GM23338 (cell line): ENCODE measurements around the gene RRP1. TPM values are rescaled to one million over a fixed set of nuclear protein-coding genes. Genes with fewer than 3 reads are reported as not detected.

ENCODE experiments used
- ATAC-seq: fragments of 200-7000 bp; cut with Tn5 transposase; 3 replicates; pipeline ENCODE4 v1.9.1; 2020
- DNase-seq: peaks from one replicate; pipeline ENCODE4 v3.0.0-alpha.2; 2015; ENCODE audit warnings: low spot score
- H2AFZ ChIP-seq: fragments of 200-600 bp; sonication (generic); 2 replicates; pipeline ENCODE4 v1.8.0; 2016; ENCODE audit warnings: antibody characterized with exemption, mild to moderate bottlenecking, moderate library complexity
- H3F3A ChIP-seq: fragments of 200-600 bp; sonication (generic); replicated peaks from 2 replicates; pipeline ENCODE4 v1.8.0; 2017; ENCODE audit warnings: antibody characterized with exemption, mixed run types, low read depth
- H3K27ac ChIP-seq: fragments of 200-600 bp; sonication (generic); 2 replicates; pipeline ENCODE4 v1.6.1; 2016; ENCODE audit warnings: low read depth
- H3K27me3 ChIP-seq: fragments of 200-600 bp; sonication (generic); 2 replicates; pipeline ENCODE4 v1.8.0; 2016; ENCODE audit warnings: mild to moderate bottlenecking, mixed run types, moderate library complexity; ENCODE audit not compliant: insufficient read depth
- H3K36me3 ChIP-seq: fragments of 200-600 bp; sonication (generic); 2 replicates; pipeline ENCODE4 v1.8.0; 2016; ENCODE audit warnings: mild to moderate bottlenecking; ENCODE audit not compliant: insufficient read depth
- H3K4me1 ChIP-seq: fragments of 200-600 bp; sonication (generic); 2 replicates; pipeline ENCODE4 v1.8.0; 2016; ENCODE audit warnings: mild to moderate bottlenecking, moderate library complexity; ENCODE audit not compliant: insufficient read depth
- H3K4me2 ChIP-seq: fragments of 200-600 bp; sonication (generic); 2 replicates; pipeline ENCODE4 v1.7.1; 2017; ENCODE audit warnings: mixed run types
- H3K4me3 ChIP-seq: fragments of 200-600 bp; sonication (generic); 2 replicates; pipeline ENCODE4 v1.6.1; 2016; ENCODE audit warnings: mixed run types
- H3K79me2 ChIP-seq: fragments of 200-600 bp; sonication (generic); replicated peaks from 2 replicates; pipeline ENCODE4 v1.8.0; 2017; ENCODE audit warnings: mild to moderate bottlenecking; ENCODE audit not compliant: insufficient read depth
- H3K9me2 ChIP-seq: fragments of 200-600 bp; sonication (generic); 2 replicates; pipeline ENCODE4 v1.8.0; 2017; ENCODE audit not compliant: insufficient read depth
- H4K20me1 ChIP-seq: fragments of 200-600 bp; sonication (generic); replicated peaks from 2 replicates; pipeline ENCODE4 v1.8.0; 2017; ENCODE audit warnings: mild to moderate bottlenecking; ENCODE audit not compliant: insufficient read depth
- H3K27ac Mint-ChIP-seq: 2 replicates; pipeline ENCODE4 v1.8.0; 2020; ENCODE audit warnings: inconsistent platforms, mild to moderate bottlenecking, moderate library complexity, mixed read lengths
- H3K27me3 Mint-ChIP-seq: 3 replicates; pipeline ENCODE4 v1.8.0; 2022; ENCODE audit warnings: low read depth, mild to moderate bottlenecking, moderate library complexity, mixed read lengths, inconsistent platforms; ENCODE audit not compliant: insufficient read depth, poor library complexity
- H3K36me3 Mint-ChIP-seq: 3 replicates; pipeline ENCODE4 v1.8.0; 2021; ENCODE audit warnings: low read depth, mild to moderate bottlenecking, inconsistent platforms, moderate library complexity, mixed read lengths
- H3K4me1 Mint-ChIP-seq: 3 replicates; pipeline ENCODE4 v1.8.0; 2020; ENCODE audit warnings: mild to moderate bottlenecking, inconsistent platforms, mixed read lengths
- H3K4me3 Mint-ChIP-seq: 3 replicates; pipeline ENCODE4 v1.8.0; 2021; ENCODE audit warnings: moderate library complexity, mild to moderate bottlenecking, inconsistent platforms, mixed read lengths
- H3K9me3 Mint-ChIP-seq: 3 replicates; pipeline ENCODE4 v1.8.0; 2020; ENCODE audit warnings: moderate library complexity, mild to moderate bottlenecking, inconsistent platforms, mixed read lengths
- EZH2 ChIP-seq: fragments of 200-600 bp; sonication (generic); IDR thresholded peaks from one replicate; pipeline ENCODE4 v1.8.0; 2017; ENCODE audit warnings: antibody characterized with exemption, mild to moderate bottlenecking, low read depth; ENCODE audit not compliant: unreplicated experiment
- JUNB ChIP-seq: IDR thresholded peaks from one replicate; pipeline ENCODE4 v1.6.1; 2016; ENCODE audit warnings: antibody characterized with exemption; ENCODE audit not compliant: unreplicated experiment
- NANOG ChIP-seq: IDR thresholded peaks from 2 replicates; pipeline ENCODE4 v1.6.1; 2016; ENCODE audit warnings: antibody characterized with exemption, borderline replicate concordance
- POLR2AphosphoS5 ChIP-seq: IDR thresholded peaks from 2 replicates; pipeline ENCODE4 v1.6.1; 2016; ENCODE audit warnings: antibody characterized with exemption, low read depth
- STAT1 ChIP-seq: IDR thresholded peaks from one replicate; pipeline ENCODE4 v1.6.1; 2016; ENCODE audit warnings: antibody characterized with exemption; ENCODE audit not compliant: unreplicated experiment
- ZNF331 ChIP-seq: fragments of 250-450 bp; sonication (Bioruptor Pico); IDR thresholded peaks from 2 replicates; pipeline ENCODE4 v1.5.0; 2020; ENCODE audit warnings: low read depth, mild to moderate bottlenecking, moderate library complexity
- polyA plus RNA-seq: library from polyadenylated mRNA; unstranded; fragments of >200 nt; fragmentation: Nextera tagmentation; extraction: Ambion mirVana; gene quantifications from 2 replicates; pipeline ENCODE4 v1.2.1, GENCODE V29; 2016
- total RNA-seq: library from RNA; depleted of rRNA; stranded (reverse); fragments of >200 nt; shearing (Covaris generic); gene quantifications from 2 replicates; pipeline ENCODE4 v1.2.3, GENCODE V29; 2014
- TF ChIP-seq, protein P1 (sequence below): IDR thresholded peaks from one replicate; pipeline ENCODE4 v1.6.1; 2018; ENCODE audit warnings: antibody characterized with exemption; ENCODE audit not compliant: unreplicated experiment
- TF ChIP-seq, protein P2 (sequence below), 2 experiments: fragments of 200-600 bp in 1 of 2; sonication (generic) in 1 of 2; conservative IDR thresholded peaks; 2 replicates each; pipeline versions ENCODE4 v1.5.1 to v1.6.1; 2016 to 2017; ENCODE audit warnings: antibody characterized with exemption in 2 of 2, low read depth in 2 of 2, mild to moderate bottlenecking in 2 of 2, moderate library complexity in 1 of 2
- TF ChIP-seq, protein P3 (sequence below): IDR thresholded peaks from 2 replicates; pipeline ENCODE4 v1.6.1; 2016; ENCODE audit warnings: antibody characterized with exemption

The RRP1 gene
- total and polyA plus RNA-seq, 2 experiments from 2014 or later: 36.5 to 63.5 TPM

DNA sequence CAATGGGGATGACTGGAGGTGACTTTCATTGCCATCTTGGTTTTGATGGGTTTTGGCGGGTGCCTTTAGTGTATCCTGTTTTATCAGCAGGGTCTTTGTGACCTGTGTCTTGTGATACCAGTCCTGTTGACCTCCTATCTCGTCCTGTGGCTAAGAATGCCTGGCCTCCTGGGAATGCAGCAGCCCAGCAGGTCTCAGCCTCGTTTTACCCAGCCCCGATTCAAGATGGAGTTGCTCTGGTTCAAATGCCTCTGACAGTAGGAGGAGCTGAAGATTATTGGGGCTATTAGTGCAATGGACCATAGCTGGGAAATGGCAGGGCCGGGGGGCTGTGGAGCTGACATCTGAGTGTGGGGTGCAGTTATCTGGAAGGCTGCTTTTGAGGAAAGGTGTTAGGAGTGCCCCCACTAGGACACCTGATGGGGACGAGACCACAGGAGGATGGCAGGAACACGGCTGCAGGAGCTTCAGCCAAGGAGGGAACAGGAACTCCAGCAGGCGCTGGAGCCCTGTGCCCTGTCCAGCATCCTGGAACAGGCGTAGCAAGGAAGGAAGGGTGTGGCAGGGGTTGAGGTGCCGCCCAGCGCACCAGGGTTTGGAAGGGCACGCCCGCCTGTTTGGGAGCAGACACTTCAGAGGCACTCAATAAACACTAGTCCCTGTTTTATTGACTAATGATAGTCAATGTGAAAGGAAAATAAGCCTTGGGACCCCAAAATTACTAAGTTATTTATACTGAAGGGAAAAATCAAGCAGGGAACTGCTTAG lies 60.3 kb downstream of the RRP1 start (continued):
- TF ChIP-seq, protein P1, sequence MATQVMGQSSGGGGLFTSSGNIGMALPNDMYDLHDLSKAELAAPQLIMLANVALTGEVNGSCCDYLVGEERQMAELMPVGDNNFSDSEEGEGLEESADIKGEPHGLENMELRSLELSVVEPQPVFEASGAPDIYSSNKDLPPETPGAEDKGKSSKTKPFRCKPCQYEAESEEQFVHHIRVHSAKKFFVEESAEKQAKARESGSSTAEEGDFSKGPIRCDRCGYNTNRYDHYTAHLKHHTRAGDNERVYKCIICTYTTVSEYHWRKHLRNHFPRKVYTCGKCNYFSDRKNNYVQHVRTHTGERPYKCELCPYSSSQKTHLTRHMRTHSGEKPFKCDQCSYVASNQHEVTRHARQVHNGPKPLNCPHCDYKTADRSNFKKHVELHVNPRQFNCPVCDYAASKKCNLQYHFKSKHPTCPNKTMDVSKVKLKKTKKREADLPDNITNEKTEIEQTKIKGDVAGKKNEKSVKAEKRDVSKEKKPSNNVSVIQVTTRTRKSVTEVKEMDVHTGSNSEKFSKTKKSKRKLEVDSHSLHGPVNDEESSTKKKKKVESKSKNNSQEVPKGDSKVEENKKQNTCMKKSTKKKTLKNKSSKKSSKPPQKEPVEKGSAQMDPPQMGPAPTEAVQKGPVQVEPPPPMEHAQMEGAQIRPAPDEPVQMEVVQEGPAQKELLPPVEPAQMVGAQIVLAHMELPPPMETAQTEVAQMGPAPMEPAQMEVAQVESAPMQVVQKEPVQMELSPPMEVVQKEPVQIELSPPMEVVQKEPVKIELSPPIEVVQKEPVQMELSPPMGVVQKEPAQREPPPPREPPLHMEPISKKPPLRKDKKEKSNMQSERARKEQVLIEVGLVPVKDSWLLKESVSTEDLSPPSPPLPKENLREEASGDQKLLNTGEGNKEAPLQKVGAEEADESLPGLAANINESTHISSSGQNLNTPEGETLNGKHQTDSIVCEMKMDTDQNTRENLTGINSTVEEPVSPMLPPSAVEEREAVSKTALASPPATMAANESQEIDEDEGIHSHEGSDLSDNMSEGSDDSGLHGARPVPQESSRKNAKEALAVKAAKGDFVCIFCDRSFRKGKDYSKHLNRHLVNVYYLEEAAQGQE: no peak
- TF ChIP-seq, protein P2, sequence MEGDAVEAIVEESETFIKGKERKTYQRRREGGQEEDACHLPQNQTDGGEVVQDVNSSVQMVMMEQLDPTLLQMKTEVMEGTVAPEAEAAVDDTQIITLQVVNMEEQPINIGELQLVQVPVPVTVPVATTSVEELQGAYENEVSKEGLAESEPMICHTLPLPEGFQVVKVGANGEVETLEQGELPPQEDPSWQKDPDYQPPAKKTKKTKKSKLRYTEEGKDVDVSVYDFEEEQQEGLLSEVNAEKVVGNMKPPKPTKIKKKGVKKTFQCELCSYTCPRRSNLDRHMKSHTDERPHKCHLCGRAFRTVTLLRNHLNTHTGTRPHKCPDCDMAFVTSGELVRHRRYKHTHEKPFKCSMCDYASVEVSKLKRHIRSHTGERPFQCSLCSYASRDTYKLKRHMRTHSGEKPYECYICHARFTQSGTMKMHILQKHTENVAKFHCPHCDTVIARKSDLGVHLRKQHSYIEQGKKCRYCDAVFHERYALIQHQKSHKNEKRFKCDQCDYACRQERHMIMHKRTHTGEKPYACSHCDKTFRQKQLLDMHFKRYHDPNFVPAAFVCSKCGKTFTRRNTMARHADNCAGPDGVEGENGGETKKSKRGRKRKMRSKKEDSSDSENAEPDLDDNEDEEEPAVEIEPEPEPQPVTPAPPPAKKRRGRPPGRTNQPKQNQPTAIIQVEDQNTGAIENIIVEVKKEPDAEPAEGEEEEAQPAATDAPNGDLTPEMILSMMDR (conservative IDR thresholded peaks at IDR 0.05; ENCODE audit: low read depth in 2 of 2): no peak

DNA sequence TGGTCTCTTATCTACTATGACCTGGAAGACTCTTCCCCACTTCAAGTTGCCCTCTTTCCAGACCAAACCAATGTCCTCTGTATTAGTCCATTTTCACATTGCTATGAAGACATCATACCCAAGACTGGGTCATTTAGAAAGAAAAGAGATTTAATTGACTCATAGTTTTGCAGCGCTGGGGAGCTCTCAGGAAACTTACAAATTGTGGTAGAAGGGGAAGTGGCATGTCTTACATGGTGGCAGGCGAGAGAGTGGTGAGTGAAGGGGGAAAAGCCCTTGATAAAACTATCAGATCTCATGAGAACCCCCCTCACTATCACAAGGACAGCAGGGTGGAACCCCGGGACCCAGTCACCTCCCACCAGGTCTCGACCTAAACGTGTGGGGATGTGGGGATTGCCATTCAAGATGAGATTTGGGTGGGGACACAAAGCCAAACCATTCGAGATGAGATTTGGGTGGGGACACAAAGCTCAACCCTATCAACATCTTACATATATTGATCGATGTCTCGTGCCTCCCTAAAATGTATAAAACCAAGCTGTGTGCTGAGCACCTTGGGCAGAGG lies 61.4 kb downstream of the RRP1 start:
- H3K4me1 Mint-ChIP-seq: no peaks in the 10 kb centered on the region
- Histone ChIP-seq H2AFZ (no peak overlapping the region), H3K9me2 (no peaks in the 10 kb centered on the region), H3K4me3 (no peak overlapping the region), H3K27ac (no peak overlapping the region), H3K27me3 (no peaks in the 10 kb centered on the region), H3K36me3 (no peaks in the 10 kb centered on the region), H3K4me1 (no peaks in the 10 kb centered on the region), H3K79me2 (no peaks in the 10 kb centered on the region), H3K4me2 (no peak overlapping the region), H4K20me1 (no peaks in the 10 kb centered on the region), H3F3A (no peaks in the 10 kb centered on the region)
- DNase-seq: no peak
- no peak overlapping the region for H3K4me3 Mint-ChIP-seq
- no peak for ATAC-seq
- H3K36me3 Mint-ChIP-seq: no peaks in the 10 kb centered on the region
- peaks cover 12% of the 10 kb centered on the region for H3K27me3 Mint-ChIP-seq
- no peak overlapping the region for H3K27ac Mint-ChIP-seq
- no peaks in the 10 kb centered on the region for H3K9me3 Mint-ChIP-seq
- TF ChIP-seq NANOG (no peak), STAT1 (no peak), POLR2AphosphoS5 (no peak), JUNB (no peak), EZH2 (no peak), ZNF331 (CRISPR knock-in tag) (no peak)
- TF ChIP-seq, protein P3, sequence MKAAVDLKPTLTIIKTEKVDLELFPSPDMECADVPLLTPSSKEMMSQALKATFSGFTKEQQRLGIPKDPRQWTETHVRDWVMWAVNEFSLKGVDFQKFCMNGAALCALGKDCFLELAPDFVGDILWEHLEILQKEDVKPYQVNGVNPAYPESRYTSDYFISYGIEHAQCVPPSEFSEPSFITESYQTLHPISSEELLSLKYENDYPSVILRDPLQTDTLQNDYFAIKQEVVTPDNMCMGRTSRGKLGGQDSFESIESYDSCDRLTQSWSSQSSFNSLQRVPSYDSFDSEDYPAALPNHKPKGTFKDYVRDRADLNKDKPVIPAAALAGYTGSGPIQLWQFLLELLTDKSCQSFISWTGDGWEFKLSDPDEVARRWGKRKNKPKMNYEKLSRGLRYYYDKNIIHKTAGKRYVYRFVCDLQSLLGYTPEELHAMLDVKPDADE: no peak
- TF ChIP-seq, protein P2 (conservative IDR thresholded peaks at IDR 0.05; ENCODE audit: low read depth in 2 of 2): no peak
- TF ChIP-seq, protein P1: no peak
